ENCODE results near the gene KRTCAP2.

GRCh38 chr1:155202731-155203515 lies 29.8 kb upstream of the KRTCAP2 start:
- no peak for TF ChIP-seq YY1 (IDR thresholded peaks at IDR 0.05; ENCODE audit: low read depth)
- TF ChIP-seq, protein P1, sequence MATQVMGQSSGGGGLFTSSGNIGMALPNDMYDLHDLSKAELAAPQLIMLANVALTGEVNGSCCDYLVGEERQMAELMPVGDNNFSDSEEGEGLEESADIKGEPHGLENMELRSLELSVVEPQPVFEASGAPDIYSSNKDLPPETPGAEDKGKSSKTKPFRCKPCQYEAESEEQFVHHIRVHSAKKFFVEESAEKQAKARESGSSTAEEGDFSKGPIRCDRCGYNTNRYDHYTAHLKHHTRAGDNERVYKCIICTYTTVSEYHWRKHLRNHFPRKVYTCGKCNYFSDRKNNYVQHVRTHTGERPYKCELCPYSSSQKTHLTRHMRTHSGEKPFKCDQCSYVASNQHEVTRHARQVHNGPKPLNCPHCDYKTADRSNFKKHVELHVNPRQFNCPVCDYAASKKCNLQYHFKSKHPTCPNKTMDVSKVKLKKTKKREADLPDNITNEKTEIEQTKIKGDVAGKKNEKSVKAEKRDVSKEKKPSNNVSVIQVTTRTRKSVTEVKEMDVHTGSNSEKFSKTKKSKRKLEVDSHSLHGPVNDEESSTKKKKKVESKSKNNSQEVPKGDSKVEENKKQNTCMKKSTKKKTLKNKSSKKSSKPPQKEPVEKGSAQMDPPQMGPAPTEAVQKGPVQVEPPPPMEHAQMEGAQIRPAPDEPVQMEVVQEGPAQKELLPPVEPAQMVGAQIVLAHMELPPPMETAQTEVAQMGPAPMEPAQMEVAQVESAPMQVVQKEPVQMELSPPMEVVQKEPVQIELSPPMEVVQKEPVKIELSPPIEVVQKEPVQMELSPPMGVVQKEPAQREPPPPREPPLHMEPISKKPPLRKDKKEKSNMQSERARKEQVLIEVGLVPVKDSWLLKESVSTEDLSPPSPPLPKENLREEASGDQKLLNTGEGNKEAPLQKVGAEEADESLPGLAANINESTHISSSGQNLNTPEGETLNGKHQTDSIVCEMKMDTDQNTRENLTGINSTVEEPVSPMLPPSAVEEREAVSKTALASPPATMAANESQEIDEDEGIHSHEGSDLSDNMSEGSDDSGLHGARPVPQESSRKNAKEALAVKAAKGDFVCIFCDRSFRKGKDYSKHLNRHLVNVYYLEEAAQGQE (IDR thresholded peaks at IDR 0.05; ENCODE audit: low read depth, low read length), result no peak
